Stimulated activated CD4-positive, alpha-beta T cell treated with anti-CD3 and anti-CD28 coated beads, TNF-alpha, amount 100 ng/mL, for 48 hours (primary cell): ENCODE results near the gene DLEC1.
"Not testable (repeated sequence)": the region's sequence is repeated elsewhere in the genome, so short reads cannot be mapped to it uniquely, and the experiment has no call there.

ENCODE experiments used
- DNase-seq, 3 donors: peaks; one replicate each; pipeline ENCODE4 v3.0.0-alpha.2; 2020; ENCODE audit warnings: low read depth in 3 of 3

DLEC1 gene

GRCh38 chr3:38038447-38038911, 529 bp upstream of the DLEC1 start:
- no peak for DNase-seq

- no peak for DNase-seq
Measured at GRCh38 chr3:38039899-38040261, 872 bp downstream of the DLEC1 start.

GRCh38 chr3:38040401-38040800, 1.4 kb downstream of the DLEC1 start:
- no peak for DNase-seq

GRCh38 chr3:38043486-38043885, 4.5 kb downstream of the DLEC1 start:
- DNase-seq: no peak

GRCh38 chr3:38046027-38046426, 7.0 kb downstream of the DLEC1 start:
- DNase-seq: no peak

- no peak for DNase-seq
Measured at GRCh38 chr3:38046821-38047220, 7.8 kb downstream of the DLEC1 start.

- no peak for DNase-seq
Measured at GRCh38 chr3:38047896-38048295, 8.9 kb downstream of the DLEC1 start.

GRCh38 chr3:38049358-38050126, 10.5 kb downstream of the DLEC1 start:
- no peak for DNase-seq

GRCh38 chr3:38051131-38051530, 12.1 kb downstream of the DLEC1 start:
- DNase-seq: no peak

- DNase-seq: not testable (repeated sequence)
Measured at GRCh38 chr3:38053286-38053685, 14.3 kb downstream of the DLEC1 start.

- not testable (repeated sequence) for DNase-seq
Measured at GRCh38 chr3:38053813-38054498, 14.9 kb downstream of the DLEC1 start.

GRCh38 chr3:38054499-38055001, 15.5 kb downstream of the DLEC1 start:
- no peak for DNase-seq

- no peak for DNase-seq
Measured at GRCh38 chr3:38059148-38059547, 20.1 kb downstream of the DLEC1 start.

- DNase-seq: no peak
Measured at GRCh38 chr3:38059591-38059990, 20.6 kb downstream of the DLEC1 start.

GRCh38 chr3:38062809-38063208, 23.8 kb downstream of the DLEC1 start:
- DNase-seq: no peak

GRCh38 chr3:38064453-38064852, 25.4 kb downstream of the DLEC1 start:
- not testable (repeated sequence) for DNase-seq

GRCh38 chr3:38067508-38068233, 28.7 kb downstream of the DLEC1 start:
- no peak for DNase-seq

GRCh38 chr3:38070013-38070412, 31.0 kb downstream of the DLEC1 start:
- DNase-seq: no peak

- not testable (repeated sequence) for DNase-seq
Measured at GRCh38 chr3:38077073-38077472, 38.1 kb downstream of the DLEC1 start.

GRCh38 chr3:38082296-38082695, 43.3 kb downstream of the DLEC1 start:
- DNase-seq: not testable (repeated sequence)

- not testable (repeated sequence) for DNase-seq
Measured at GRCh38 chr3:38083254-38083653, 44.2 kb downstream of the DLEC1 start.

GRCh38 chr3:38083871-38084333, 44.9 kb downstream of the DLEC1 start:
- no peak for DNase-seq
